Progenitor cell of endocrine pancreas (in vitro differentiated cells): ENCODE measurements around the gene STAB2. TPM values are rescaled to one million over a fixed set of nuclear protein-coding genes. Genes with fewer than 3 reads are reported as not detected.
"Not testable (repeated sequence)": the region's sequence is repeated elsewhere in the genome, so short reads cannot be mapped to it uniquely, and the experiment has no call there.

ENCODE experiments used
- DNase-seq: peaks from one replicate; pipeline ENCODE4 v3.0.0; 2021; ENCODE audit warnings: low spot score; ENCODE audit not compliant: unreplicated experiment
- H3K27ac Mint-ChIP-seq: 2 replicates; pipeline ENCODE4 v1.8.0; 2021; ENCODE audit warnings: mild to moderate bottlenecking, moderate library complexity, mixed read lengths
- H3K27me3 Mint-ChIP-seq: 2 replicates; pipeline ENCODE4 v1.8.0; 2021; ENCODE audit warnings: mixed read lengths
- H3K36me3 Mint-ChIP-seq: 2 replicates; pipeline ENCODE4 v1.8.0; 2022; ENCODE audit warnings: mixed read lengths; ENCODE audit not compliant: insufficient read depth
- H3K4me1 Mint-ChIP-seq: 2 replicates; pipeline ENCODE4 v1.8.0; 2021; ENCODE audit warnings: low read depth, mixed read lengths
- H3K4me3 Mint-ChIP-seq: 2 replicates; pipeline ENCODE4 v1.8.0; 2021; ENCODE audit warnings: low read depth, mild to moderate bottlenecking, moderate library complexity, mixed read lengths
- H3K9me3 Mint-ChIP-seq: 2 replicates; pipeline ENCODE4 v1.8.0; 2021; ENCODE audit warnings: low read depth, mixed read lengths
- CTCF ChIP-seq: fragments of 200-600 bp; sonication (generic); IDR thresholded peaks from one replicate; pipeline ENCODE4 v1.5.0; 2021; ENCODE audit warnings: antibody characterized with exemption, mild to moderate bottlenecking; ENCODE audit not compliant: unreplicated experiment
- total RNA-seq: library from RNA; stranded (reverse); gene quantifications from 2 replicates; pipeline ENCODE4 v1.2.1, GENCODE V29; 2021

STAB2 gene
- total RNA-seq, 1 donor from 2014 or later, result not detected

DNA sequence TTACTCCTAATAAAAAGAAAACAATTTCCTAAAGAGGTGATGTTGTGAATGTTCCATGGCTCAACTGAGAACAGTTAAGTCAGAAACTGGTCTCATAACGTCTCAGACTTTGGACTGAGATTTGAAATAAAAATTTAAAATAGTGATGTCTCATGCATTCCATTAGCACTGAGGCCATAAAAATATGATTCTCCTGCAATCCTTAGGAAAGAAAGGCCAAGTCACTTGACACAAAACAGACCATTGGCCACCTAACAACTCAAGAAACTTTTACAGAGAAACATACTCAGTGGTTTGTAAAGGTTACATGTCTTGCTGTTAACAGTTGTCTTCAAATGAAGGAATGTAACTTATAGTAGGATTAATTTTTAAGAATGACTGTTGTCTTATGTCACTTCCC lies 58.1 kb downstream of the STAB2 start:
- H3K4me1 Mint-ChIP-seq, result no peaks in the 10 kb centered on the region
- no peak for DNase-seq
- H3K4me3 Mint-ChIP-seq, result no peak overlapping the region
- H3K36me3 Mint-ChIP-seq, result no peaks in the 10 kb centered on the region
- no peak for TF ChIP-seq CTCF
- peaks cover 6% of the 10 kb centered on the region for H3K27me3 Mint-ChIP-seq
- H3K9me3 Mint-ChIP-seq, result peaks cover 2% of the 10 kb centered on the region
- H3K27ac Mint-ChIP-seq, result no peak overlapping the region

GRCh38 chr12:103647267-103647666 lies 60.2 kb downstream of the STAB2 start:
- Mint-ChIP-seq H3K27me3 (peaks cover 6% of the 10 kb centered on the region), H3K36me3 (no peaks in the 10 kb centered on the region), H3K4me3 (no peak overlapping the region), H3K27ac (no peak overlapping the region), H3K4me1 (no peaks in the 10 kb centered on the region), H3K9me3 (peaks cover 2% of the 10 kb centered on the region)
- no peak for DNase-seq
- no peak for TF ChIP-seq CTCF

GRCh38 chr12:103652808-103653207 lies 65.7 kb downstream of the STAB2 start:
- Mint-ChIP-seq H3K4me1 (peaks cover 5% of the 10 kb centered on the region), H3K27ac (no peak overlapping the region), H3K36me3 (no peaks in the 10 kb centered on the region), H3K27me3 (peaks cover 7% of the 10 kb centered on the region), H3K9me3 (peaks cover 5% of the 10 kb centered on the region), H3K4me3 (no peak overlapping the region)
- no peak for DNase-seq
- TF ChIP-seq CTCF, result no peak

- not testable (repeated sequence) for H3K9me3 Mint-ChIP-seq, H3K27ac Mint-ChIP-seq, DNase-seq, H3K4me1 Mint-ChIP-seq, H3K4me3 Mint-ChIP-seq, H3K36me3 Mint-ChIP-seq
- peaks cover 11% of the 10 kb centered on the region for H3K27me3 Mint-ChIP-seq
Observed at GRCh38 chr12:103653568-103654173, 66.6 kb downstream of the STAB2 start.

- H3K27ac Mint-ChIP-seq, result no peak overlapping the region
- no peak for TF ChIP-seq CTCF
- H3K36me3 Mint-ChIP-seq, result no peaks in the 10 kb centered on the region
- H3K4me1 Mint-ChIP-seq, result peaks cover 5% of the 10 kb centered on the region
- peaks cover 5% of the 10 kb centered on the region for H3K9me3 Mint-ChIP-seq
- no peak for DNase-seq
- peaks cover 9% of the 10 kb centered on the region for H3K27me3 Mint-ChIP-seq
- no peak overlapping the region for H3K4me3 Mint-ChIP-seq
Observed at GRCh38 chr12:103654816-103655215, 67.7 kb downstream of the STAB2 start.

- Mint-ChIP-seq H3K9me3 (peaks cover 5% of the 10 kb centered on the region), H3K27me3 (peaks cover 10% of the 10 kb centered on the region), H3K4me3 (no peak overlapping the region), H3K4me1 (peaks cover 5% of the 10 kb centered on the region), H3K36me3 (no peaks in the 10 kb centered on the region), H3K27ac (no peak overlapping the region)
- DNase-seq, result no peak
- no peak for TF ChIP-seq CTCF
Observed at GRCh38 chr12:103656291-103656690, 69.2 kb downstream of the STAB2 start.
